Measurements from ENCODE around the gene SAP30L. TPM values are rescaled to one million over a fixed set of nuclear protein-coding genes. Genes with fewer than 3 reads are reported as not detected.
A peak's percentile ranks its signal among the peaks of the same experiment; 100 is the strongest.

The SAP30L gene
- total RNA-seq, 3 donors from 2014 or later (not counting 1 experiment from before 2014, with no cell fraction given): 37.0 to 48.4 (median 47.6) TPM

DNA sequence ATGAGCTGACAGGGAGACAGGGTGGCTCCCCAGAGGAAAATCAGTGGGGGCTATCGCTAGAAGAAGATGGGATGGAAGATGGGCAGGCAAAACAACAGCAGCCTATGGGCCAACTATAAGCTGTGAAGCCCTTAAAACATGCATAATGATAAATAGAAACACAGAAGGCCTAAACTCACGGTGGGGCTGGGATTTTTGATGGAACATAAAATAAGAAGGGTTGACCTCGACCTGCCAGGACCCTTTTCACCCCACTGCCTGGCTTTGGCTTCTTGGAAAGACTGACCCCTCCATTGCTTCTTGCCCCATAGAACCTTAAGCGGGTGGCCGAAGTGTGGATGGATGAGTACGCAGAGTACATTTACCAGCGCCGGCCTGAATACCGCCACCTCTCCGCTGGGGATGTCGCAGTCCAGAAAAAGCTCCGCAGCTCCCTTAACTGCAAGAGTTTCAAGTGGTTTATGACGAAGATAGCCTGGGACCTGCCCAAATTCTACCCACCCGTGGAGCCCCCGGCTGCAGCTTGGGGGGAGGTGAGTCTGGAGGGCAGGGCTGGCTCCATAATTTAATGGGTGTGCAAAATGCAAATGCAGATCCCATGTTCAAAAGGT, 36.5 kb upstream of the SAP30L start:
- H3K27ac Mint-ChIP-seq: no peak overlapping the region
- peaks cover 31% of the 10 kb centered on the region for H3K36me3 ChIP-seq (ENCODE audit: control insufficient read depth, insufficient read depth, low read length)
- no peak for ATAC-seq
- H3K9me3 Mint-ChIP-seq: no peaks in the 10 kb centered on the region
- no peaks in the 10 kb centered on the region for H3K9me3 ChIP-seq (ENCODE audit: control insufficient read depth, insufficient read depth, low read length)
- no peak overlapping the region for H3K4me3 Mint-ChIP-seq
- no peaks in the 10 kb centered on the region for H3K27me3 Mint-ChIP-seq (ENCODE audit: low read depth in 2 of 2)
- WGBS (ENCODE audit: insufficient coverage): 95% methylated on average over 15 of the region's 15 CpGs
- TF ChIP-seq, protein P1, sequence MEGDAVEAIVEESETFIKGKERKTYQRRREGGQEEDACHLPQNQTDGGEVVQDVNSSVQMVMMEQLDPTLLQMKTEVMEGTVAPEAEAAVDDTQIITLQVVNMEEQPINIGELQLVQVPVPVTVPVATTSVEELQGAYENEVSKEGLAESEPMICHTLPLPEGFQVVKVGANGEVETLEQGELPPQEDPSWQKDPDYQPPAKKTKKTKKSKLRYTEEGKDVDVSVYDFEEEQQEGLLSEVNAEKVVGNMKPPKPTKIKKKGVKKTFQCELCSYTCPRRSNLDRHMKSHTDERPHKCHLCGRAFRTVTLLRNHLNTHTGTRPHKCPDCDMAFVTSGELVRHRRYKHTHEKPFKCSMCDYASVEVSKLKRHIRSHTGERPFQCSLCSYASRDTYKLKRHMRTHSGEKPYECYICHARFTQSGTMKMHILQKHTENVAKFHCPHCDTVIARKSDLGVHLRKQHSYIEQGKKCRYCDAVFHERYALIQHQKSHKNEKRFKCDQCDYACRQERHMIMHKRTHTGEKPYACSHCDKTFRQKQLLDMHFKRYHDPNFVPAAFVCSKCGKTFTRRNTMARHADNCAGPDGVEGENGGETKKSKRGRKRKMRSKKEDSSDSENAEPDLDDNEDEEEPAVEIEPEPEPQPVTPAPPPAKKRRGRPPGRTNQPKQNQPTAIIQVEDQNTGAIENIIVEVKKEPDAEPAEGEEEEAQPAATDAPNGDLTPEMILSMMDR (IDR thresholded peaks at IDR 0.05): no peak
- no peaks in the 10 kb centered on the region for H3K36me3 Mint-ChIP-seq
- intact Hi-C loops (cut with micrococcal nuclease): loop anchor here (10.0 kb wide), 1 partner anchor 225 kb away; no protein-coding TSS in a partner anchor
- peaks cover 17 to 18% of the 10 kb centered on the region in 2 donors for H3K4me1 Mint-ChIP-seq
- DNase-seq: no peak
- no peak overlapping the region for H3K27ac ChIP-seq (ENCODE audit: low read length)
- H3K27me3 ChIP-seq (ENCODE audit: control insufficient read depth, insufficient read depth, low read length): no peaks in the 10 kb centered on the region
- H3K4me1 ChIP-seq (ENCODE audit: control insufficient read depth, insufficient read depth, low read length): peaks cover 9% of the 10 kb centered on the region
- H3K4me3 ChIP-seq (ENCODE audit: low read length): no peak overlapping the region

DNA sequence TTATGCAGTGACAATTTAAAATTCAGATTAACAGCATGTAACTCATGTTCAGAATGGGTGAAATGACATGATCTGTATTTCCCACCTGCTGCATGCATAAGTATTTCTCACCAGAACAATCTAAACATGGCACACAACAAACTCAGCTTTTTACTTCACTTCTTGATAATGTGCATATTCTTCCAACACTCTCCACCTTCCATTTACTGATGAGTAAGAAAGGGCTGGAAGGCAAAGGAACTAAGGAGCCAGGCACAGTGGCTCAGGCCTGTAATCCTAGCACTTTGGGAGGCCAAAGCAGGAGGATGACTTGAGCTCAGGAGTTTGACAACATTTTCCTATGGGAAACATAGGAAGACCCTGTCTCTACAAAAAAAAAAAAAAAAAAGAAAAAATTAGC, 35.8 kb upstream of the SAP30L start:
- Mint-ChIP-seq H3K4me1 (peaks cover 11 to 13% of the 10 kb centered on the region in 2 donors), H3K4me3 (no peak overlapping the region), H3K27me3 (ENCODE audit: low read depth in 2 of 2) (no peaks in the 10 kb centered on the region), H3K36me3 (no peaks in the 10 kb centered on the region), H3K27ac (no peak overlapping the region), H3K9me3 (no peaks in the 10 kb centered on the region)
- TF ChIP-seq, protein P1 (IDR thresholded peaks at IDR 0.05): no peak
- Histone ChIP-seq H3K27ac (ENCODE audit: low read length) (no peak overlapping the region), H3K36me3 (ENCODE audit: control insufficient read depth, insufficient read depth, low read length) (peaks cover 31% of the 10 kb centered on the region), H3K4me3 (ENCODE audit: low read length) (no peak overlapping the region), H3K27me3 (ENCODE audit: control insufficient read depth, insufficient read depth, low read length) (no peaks in the 10 kb centered on the region), H3K9me3 (ENCODE audit: control insufficient read depth, insufficient read depth, low read length) (no peaks in the 10 kb centered on the region), H3K4me1 (ENCODE audit: control insufficient read depth, insufficient read depth, low read length) (peaks cover 6% of the 10 kb centered on the region)
- ATAC-seq (no peak), DNase-seq (no peak)
- intact Hi-C loops (cut with micrococcal nuclease): no loop called here

DNA sequence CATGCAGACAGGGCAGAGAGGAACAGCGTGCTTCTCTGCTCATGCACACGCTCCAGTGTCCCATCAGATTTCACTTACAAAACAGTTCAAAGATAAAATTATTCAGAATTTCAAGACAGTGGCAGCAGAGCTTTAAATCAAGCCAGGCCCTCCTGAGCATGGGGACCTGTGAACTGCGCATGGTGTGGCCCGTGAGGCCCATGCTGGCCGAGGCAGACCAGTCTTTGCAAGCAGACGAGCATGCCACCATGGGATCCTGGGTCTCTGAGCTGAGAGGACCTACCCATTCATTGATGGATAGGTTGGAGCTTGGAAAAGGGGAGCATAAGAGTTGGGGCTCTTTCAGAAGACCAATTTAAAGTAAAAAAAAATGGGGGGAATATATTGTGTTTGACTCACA, 35.0 kb upstream of the SAP30L start:
- H3K36me3 Mint-ChIP-seq: no peaks in the 10 kb centered on the region
- H3K4me3 Mint-ChIP-seq: no peak overlapping the region
- H3K27me3 Mint-ChIP-seq (ENCODE audit: low read depth in 2 of 2): no peaks in the 10 kb centered on the region
- Histone ChIP-seq H3K9me3 (ENCODE audit: control insufficient read depth, insufficient read depth, low read length) (no peaks in the 10 kb centered on the region), H3K36me3 (ENCODE audit: control insufficient read depth, insufficient read depth, low read length) (peaks cover 33% of the 10 kb centered on the region), H3K27me3 (ENCODE audit: control insufficient read depth, insufficient read depth, low read length) (no peaks in the 10 kb centered on the region), H3K4me3 (ENCODE audit: low read length) (no peak overlapping the region), H3K4me1 (ENCODE audit: control insufficient read depth, insufficient read depth, low read length) (no peaks in the 10 kb centered on the region), H3K27ac (ENCODE audit: low read length) (no peak overlapping the region)
- intact Hi-C loops (cut with micrococcal nuclease): no loop called here
- H3K27ac Mint-ChIP-seq: no peak overlapping the region
- ATAC-seq: no peak
- TF ChIP-seq, protein P1 (IDR thresholded peaks at IDR 0.05): no peak
- H3K9me3 Mint-ChIP-seq: no peaks in the 10 kb centered on the region
- H3K4me1 Mint-ChIP-seq: peaks cover 6 to 8% of the 10 kb centered on the region in 2 donors
- DNase-seq: no peak
- WGBS (ENCODE audit: insufficient coverage): 81% methylated on average over 6 of the region's 6 CpGs

DNA sequence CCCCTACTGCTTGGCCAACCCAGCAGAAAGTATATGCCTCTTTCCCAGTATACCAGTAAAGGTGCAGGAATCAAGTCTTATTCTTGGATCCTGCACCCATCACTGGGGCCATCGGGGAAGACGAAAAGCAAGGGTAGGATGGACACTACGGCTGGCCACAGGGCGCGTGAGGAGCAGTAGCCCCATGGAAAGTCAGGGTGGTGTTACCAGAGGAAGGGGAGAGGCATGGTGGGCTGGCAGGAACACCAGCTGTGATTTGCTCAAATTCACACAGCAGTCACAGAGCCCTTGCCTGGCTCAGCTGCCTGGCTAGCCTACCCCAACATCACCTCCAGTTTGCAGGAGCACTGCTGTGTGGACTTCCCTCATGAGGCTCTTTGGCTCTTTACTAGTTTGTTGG, 34.5 kb upstream of the SAP30L start:
- Mint-ChIP-seq H3K27me3 (ENCODE audit: low read depth in 2 of 2) (no peaks in the 10 kb centered on the region), H3K9me3 (no peaks in the 10 kb centered on the region), H3K4me3 (no peak overlapping the region), H3K27ac (peak overlapping the region in 1 of 2 donors; percentile 20), H3K4me1 (peaks cover 6 to 8% of the 10 kb centered on the region in 2 donors), H3K36me3 (no peaks in the 10 kb centered on the region)
- H3K27ac ChIP-seq (ENCODE audit: low read length): no peak overlapping the region
- H3K36me3 ChIP-seq (ENCODE audit: control insufficient read depth, insufficient read depth, low read length): peaks cover 32% of the 10 kb centered on the region
- no peak for DNase-seq
- 98% methylated on average over 5 of the region's 5 CpGs for WGBS (ENCODE audit: insufficient coverage)
- no peak overlapping the region for H3K4me3 ChIP-seq (ENCODE audit: low read length)
- no peaks in the 10 kb centered on the region for H3K27me3 ChIP-seq (ENCODE audit: control insufficient read depth, insufficient read depth, low read length)
- ATAC-seq: no peak
- H3K4me1 ChIP-seq (ENCODE audit: control insufficient read depth, insufficient read depth, low read length): no peaks in the 10 kb centered on the region
- H3K9me3 ChIP-seq (ENCODE audit: control insufficient read depth, insufficient read depth, low read length): no peaks in the 10 kb centered on the region
- TF ChIP-seq, protein P1 (IDR thresholded peaks at IDR 0.05): no peak
- intact Hi-C loops (cut with micrococcal nuclease): no loop called here

Data from natural killer cell (primary cell).